Thoracic aorta (tissue), 2 donors: ENCODE data around the gene VWA8. TPM values are rescaled to one million over a fixed set of nuclear protein-coding genes. Genes with fewer than 3 reads are reported as not detected.

Experiments
- ATAC-seq: fragments of 150-250 bp; one replicate; pipeline ENCODE4 v1.8.0; 2017; ENCODE audit warnings: low read depth; ENCODE audit not compliant: insufficient number of reproducible peaks, low FRiP score
- DNase-seq: peaks from one replicate; pipeline ENCODE4 v3.0.0-alpha.2; 2020; ENCODE audit warnings: low spot score
- H3K27ac ChIP-seq, 2 donors: fragments of 200-600 bp; sonication (generic); 1 replicate in 1 of 2; 2 replicates in 1 of 2; pipeline ENCODE4 v1.5.1; 2016; ENCODE audit warnings: mild to moderate bottlenecking in 2 of 2, moderate library complexity in 2 of 2
- H3K27me3 ChIP-seq: fragments of 200-600 bp; sonication (generic); replicated peaks from 2 replicates; pipeline ENCODE4 v1.6.0; 2016; ENCODE audit warnings: mild to moderate bottlenecking; ENCODE audit not compliant: insufficient read depth
- H3K36me3 ChIP-seq: fragments of 200-600 bp; sonication (generic); one replicate; pipeline ENCODE4 v1.5.1; 2016
- H3K4me1 ChIP-seq, 2 donors: fragments of 200-600 bp; sonication (generic); 1 replicate in 1 of 2; 2 replicates in 1 of 2; pipeline versions ENCODE4 v1.5.1 to v1.6.0; 2016; ENCODE audit warnings: low read depth in 2 of 2, mild to moderate bottlenecking in 1 of 2; ENCODE audit not compliant: control insufficient read depth in 1 of 2
- H3K4me3 ChIP-seq: fragments of 200-600 bp; sonication (generic); 2 replicates; pipeline ENCODE4 v1.5.1; 2016; ENCODE audit warnings: mild to moderate bottlenecking
- H3K9me3 ChIP-seq: fragments of 200-600 bp; sonication (generic); 2 replicates; pipeline ENCODE4 v1.5.1; 2016
- CTCF ChIP-seq: fragments of 200-600 bp; sonication (generic); IDR thresholded peaks from one replicate; pipeline ENCODE4 v1.5.1; 2019; ENCODE audit warnings: antibody characterized with exemption
- total RNA-seq, 2 donors: library from RNA; depleted of rRNA; stranded (reverse); fragments of >200 nt; gene quantifications; one replicate each; pipeline versions ENCODE4 v1.1.0 to v1.2.3, GENCODE V29; 2016

Gene VWA8
- total RNA-seq, 2 donors from 2014 or later = 19.8 to 25.3 TPM

DNA sequence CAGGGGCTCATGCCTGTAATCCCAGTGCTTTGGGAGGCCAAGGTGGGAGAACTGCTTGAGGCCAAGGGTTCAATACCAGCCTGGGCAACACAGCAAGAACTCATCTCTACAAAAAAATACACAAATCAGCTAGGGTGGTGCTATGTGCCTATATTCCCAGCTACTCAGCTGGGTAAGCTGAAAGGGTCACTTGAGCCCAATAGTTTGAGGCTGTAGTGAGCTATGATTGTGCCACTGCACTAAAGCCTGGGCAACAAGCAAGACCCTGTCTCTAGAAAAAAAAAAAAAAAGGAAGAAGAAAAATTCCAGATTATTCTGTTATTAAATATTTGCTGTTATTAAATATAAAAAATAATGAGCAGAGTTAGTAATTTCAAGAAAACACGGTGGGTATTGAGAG is 372.5 kb downstream of the VWA8 start:
- DNase-seq = no peak
- Histone ChIP-seq H3K27ac (no peak overlapping the region), H3K27me3 (no peaks in the 10 kb centered on the region), H3K4me3 (no peak overlapping the region), H3K4me1 (no peaks in the 10 kb centered on the region), H3K36me3 (no peaks in the 10 kb centered on the region), H3K9me3 (no peaks in the 10 kb centered on the region)
- no peak for ATAC-seq
- TF ChIP-seq CTCF = no peak

GRCh38 chr13:41587490-41587889 is 373.4 kb downstream of the VWA8 start:
- Histone ChIP-seq H3K27me3 (no peaks in the 10 kb centered on the region), H3K4me1 (peaks cover 0 to 2% of the 10 kb centered on the region in 2 donors), H3K36me3 (no peaks in the 10 kb centered on the region), H3K27ac (no peak overlapping the region), H3K4me3 (no peak overlapping the region), H3K9me3 (no peaks in the 10 kb centered on the region)
- ATAC-seq (no peak), DNase-seq (no peak)
- no peak for TF ChIP-seq CTCF

DNA sequence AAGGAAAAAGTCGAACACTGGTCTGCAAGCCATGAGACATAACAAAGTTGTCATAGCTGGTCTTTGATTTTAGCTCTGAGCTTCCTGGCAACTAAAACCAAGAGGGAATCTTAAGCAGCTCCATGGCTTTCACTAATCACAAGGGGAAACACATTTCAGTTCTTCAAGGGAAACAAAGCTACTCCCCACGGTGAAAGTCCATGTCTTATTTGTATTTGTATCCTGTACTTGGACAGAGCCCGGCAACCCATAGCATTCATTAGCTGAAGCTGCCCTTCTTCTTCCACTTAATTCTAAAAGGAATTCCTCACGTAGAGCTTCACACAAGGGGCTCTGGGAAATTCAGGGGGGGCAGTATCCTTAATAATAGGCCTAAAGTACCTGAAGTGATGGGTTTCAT is 374.7 kb downstream of the VWA8 start:
- Histone ChIP-seq H3K4me1 (peaks cover 0 to 10% of the 10 kb centered on the region in 2 donors), H3K9me3 (no peaks in the 10 kb centered on the region), H3K27ac (no peak overlapping the region), H3K4me3 (no peak overlapping the region), H3K36me3 (no peaks in the 10 kb centered on the region), H3K27me3 (no peaks in the 10 kb centered on the region)
- ATAC-seq = no peak
- DNase-seq = no peak
- TF ChIP-seq CTCF = no peak

DNA sequence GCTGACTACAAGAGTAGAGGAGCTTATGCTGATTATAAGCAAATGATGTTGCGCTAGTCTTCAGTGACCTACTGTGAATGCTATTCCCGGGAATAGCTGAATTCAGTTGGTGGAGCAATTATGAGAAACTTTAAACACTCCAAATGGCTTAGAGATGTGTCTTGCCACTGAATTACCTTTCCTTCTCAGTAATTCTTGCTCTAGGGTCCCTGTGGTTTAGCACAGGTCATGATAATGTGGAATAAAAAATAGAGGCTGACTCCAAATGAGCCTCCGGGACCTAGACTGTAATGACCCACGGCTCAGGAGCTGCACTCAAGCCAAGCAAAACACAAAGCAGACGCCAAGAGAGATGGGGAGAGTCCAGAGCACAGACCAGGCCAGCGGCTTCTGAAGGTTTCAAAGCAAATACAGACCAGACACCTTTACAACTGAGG is 378.9 kb downstream of the VWA8 start:
- no peak overlapping the region for H3K4me3 ChIP-seq
- no peaks in the 10 kb centered on the region for H3K27me3 ChIP-seq
- DNase-seq (no peak), ATAC-seq (no peak)
- no peak overlapping the region for H3K27ac ChIP-seq
- no peak for TF ChIP-seq CTCF
- no peaks in the 10 kb centered on the region for H3K36me3 ChIP-seq
- peaks cover 0 to 10% of the 10 kb centered on the region in 2 donors for H3K4me1 ChIP-seq
- no peaks in the 10 kb centered on the region for H3K9me3 ChIP-seq

DNA sequence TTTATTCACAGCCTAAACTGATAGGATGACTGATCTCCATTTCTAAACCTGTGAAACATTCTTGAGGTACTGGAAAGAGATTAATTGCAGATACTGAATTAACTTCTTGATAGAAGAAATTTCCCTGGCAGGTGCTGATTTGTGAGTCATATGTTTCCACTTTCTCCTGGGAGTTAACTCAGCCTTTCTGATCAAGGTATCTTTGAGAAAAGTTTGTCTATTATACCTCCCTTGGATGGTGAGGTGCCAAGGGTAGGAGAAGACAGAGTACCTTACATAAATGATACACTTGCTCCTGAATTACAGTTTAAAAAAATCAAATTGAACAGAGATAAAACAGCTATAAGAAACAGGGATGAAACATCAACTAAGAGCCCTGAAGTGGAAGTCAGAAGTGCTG is 380.6 kb downstream of the VWA8 start:
- Histone ChIP-seq H3K9me3 (no peaks in the 10 kb centered on the region), H3K27me3 (no peaks in the 10 kb centered on the region), H3K36me3 (no peaks in the 10 kb centered on the region), H3K4me3 (no peak overlapping the region), H3K4me1 (peaks cover 0 to 10% of the 10 kb centered on the region in 2 donors), H3K27ac (no peak overlapping the region)
- TF ChIP-seq CTCF = no peak
- DNase-seq (no peak), ATAC-seq (no peak)
